A673 (cell line): ENCODE measurements around the gene CCSER1. TPM values are rescaled to one million over a fixed set of nuclear protein-coding genes. Genes with fewer than 3 reads are reported as not detected.

Experiments
- BruUV-seq: library from RNA; stranded (reverse); fragments of 400-500 nt; replicated peaks from 2 replicates; lab custom pipeline; 2021; lab: Mats Ljungman, UMichigan
- CTCF ChIA-PET: fragments of 300-600 bp; sonication (Branson Sonifier 250); formaldehyde crosslinking; loops from one replicate; lab custom pipeline; 2022; ENCODE audit warnings: antibody characterized with exemption; lab: Charles Lee
- POLR2A ChIA-PET: fragments of 300-600 bp; sonication (Branson Sonifier 250); formaldehyde crosslinking; loops from one replicate; lab custom pipeline; 2022; ENCODE audit warnings: antibody characterized with exemption; ENCODE audit not compliant: low non-redundant PET; lab: Charles Lee
- DNase-seq: peaks from one replicate; pipeline ENCODE4 v3.0.0-alpha.2; 2015; ENCODE audit warnings: low spot score
- H3K27ac ChIP-seq: fragments of 200-600 bp; sonication (generic); 2 replicates; pipeline ENCODE4 v1.5.1; 2016; ENCODE audit warnings: mixed run types, low read depth, mild to moderate bottlenecking, mixed read lengths, antibody characterized with exemption, low read length; ENCODE audit not compliant: poor library complexity, severe bottlenecking
- H3K27me3 ChIP-seq: fragments of 200-600 bp; sonication (generic); replicated peaks from 2 replicates; pipeline ENCODE4 v1.6.1; 2017; ENCODE audit warnings: mixed run types, low read depth, mild to moderate bottlenecking, mixed read lengths, antibody characterized with exemption, low read length; ENCODE audit not compliant: insufficient read depth, poor library complexity
- H3K36me3 ChIP-seq: fragments of 200-600 bp; sonication (generic); 2 replicates; pipeline ENCODE4 v1.6.1; 2016; ENCODE audit warnings: mixed run types, mild to moderate bottlenecking, mixed read lengths, antibody characterized with exemption, low read length; ENCODE audit not compliant: insufficient read depth, poor library complexity, severe bottlenecking
- H3K4me1 ChIP-seq: fragments of 200-600 bp; sonication (generic); 2 replicates; pipeline ENCODE4 v1.6.1; 2017; ENCODE audit warnings: mixed run types, mild to moderate bottlenecking, mixed read lengths, antibody characterized with exemption, low read length; ENCODE audit not compliant: insufficient read depth, poor library complexity, severe bottlenecking
- H3K4me3 ChIP-seq: fragments of 200-600 bp; sonication (generic); 2 replicates; pipeline ENCODE4 v1.5.1; 2016; ENCODE audit warnings: low read depth, mixed run types, mild to moderate bottlenecking, mixed read lengths, low read length; ENCODE audit not compliant: poor library complexity, severe bottlenecking
- H3K9me3 ChIP-seq: fragments of 200-600 bp; sonication (generic); 2 replicates; pipeline ENCODE4 v1.6.1; 2016; ENCODE audit warnings: mixed run types, low read depth, mild to moderate bottlenecking, mixed read lengths, antibody characterized with exemption, low read length; ENCODE audit not compliant: poor library complexity, severe bottlenecking
- CTCF ChIP-seq: fragments of 300-800, 200-600 bp; sonication (generic); conservative IDR thresholded peaks from 2 replicates; pipeline ENCODE4 v1.5.1; 2017; ENCODE audit warnings: low read depth, mild to moderate bottlenecking, antibody characterized with exemption, low read length, moderate library complexity, mixed read lengths
- EZH2 ChIP-seq: fragments of 200-600 bp; sonication (generic); IDR thresholded peaks from 2 replicates; pipeline ENCODE4 v1.6.1; 2017; ENCODE audit warnings: borderline replicate concordance, low read depth, mild to moderate bottlenecking, mixed read lengths, antibody characterized with exemption, low read length; ENCODE audit not compliant: poor library complexity, severe bottlenecking
- intact Hi-C: fragments of 100-400 bp; cut with micrococcal nuclease; formaldehyde crosslinking; loops from one replicate; pipeline ENCODE4 v1.10.0; 2022; ENCODE audit not compliant: unreplicated experiment
- total RNA-seq: library from RNA; stranded (reverse); gene quantifications from 2 replicates; pipeline ENCODE4 v1.2.3, GENCODE V29; 2021

Gene CCSER1
- total RNA-seq, 1 experiment from 2014 or later: not detected

GRCh38 chr4:90730752-90731151 lies 603.6 kb downstream of the CCSER1 start:
- CTCF ChIA-PET: no interaction called here
- DNase-seq: no peak
- POLR2A ChIA-PET: no interaction called here
- no TSS peak for BruUV-seq
- Histone ChIP-seq H3K4me1 (no peaks in the 10 kb centered on the region), H3K36me3 (no peaks in the 10 kb centered on the region), H3K4me3 (no peak overlapping the region), H3K9me3 (no peaks in the 10 kb centered on the region), H3K27ac (no peak overlapping the region), H3K27me3 (no peaks in the 10 kb centered on the region)
- intact Hi-C loops: no loop called here
- TF ChIP-seq CTCF (no peak), EZH2 (no peak)

- ChIA-PET CTCF (no interaction called here), POLR2A (no interaction called here)
- H3K27ac ChIP-seq: no peak overlapping the region
- TF ChIP-seq CTCF (no peak), EZH2 (no peak)
- H3K27me3 ChIP-seq: no peaks in the 10 kb centered on the region
- no peaks in the 10 kb centered on the region for H3K4me1 ChIP-seq
- BruUV-seq: no TSS peak
- intact Hi-C loops: no loop called here
- no peak for DNase-seq
- no peaks in the 10 kb centered on the region for H3K36me3 ChIP-seq
- no peaks in the 10 kb centered on the region for H3K9me3 ChIP-seq
- no peak overlapping the region for H3K4me3 ChIP-seq
Observed at GRCh38 chr4:90733211-90733610, 606.0 kb downstream of the CCSER1 start.

GRCh38 chr4:90745176-90745575 lies 618.0 kb downstream of the CCSER1 start:
- CTCF ChIA-PET: no interaction called here

More at GRCh38 chr4:90745176-90745575, 618.0 kb downstream of the CCSER1 start:
- no peaks in the 10 kb centered on the region for H3K36me3 ChIP-seq
- no peak overlapping the region for H3K27ac ChIP-seq
- BruUV-seq: no TSS peak
- H3K27me3 ChIP-seq: no peaks in the 10 kb centered on the region
- H3K4me1 ChIP-seq: no peaks in the 10 kb centered on the region
- no peak for DNase-seq
- intact Hi-C loops: no loop called here
- POLR2A ChIA-PET: no interaction called here
- H3K4me3 ChIP-seq: no peak overlapping the region
- no peaks in the 10 kb centered on the region for H3K9me3 ChIP-seq
- TF ChIP-seq EZH2: no peak
- TF ChIP-seq CTCF: no peak
